ENCODE data around the gene ZNF571.
A peak's percentile ranks its signal among the peaks of the same experiment; 100 is the strongest.

ZNF571 gene

DNA sequence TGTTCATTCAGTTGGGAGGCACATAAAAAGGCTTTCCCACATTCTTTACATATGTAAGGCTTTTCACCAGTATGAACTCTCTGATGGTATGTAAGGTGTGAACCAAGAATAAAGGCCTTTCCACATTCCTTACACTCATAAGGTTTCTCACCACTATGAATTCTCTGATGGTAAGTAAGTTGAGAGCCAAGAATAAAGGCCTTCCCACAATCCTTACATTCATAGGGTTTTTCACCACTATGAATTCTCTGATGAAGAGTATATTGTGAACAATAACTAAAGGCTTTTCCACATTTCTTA lies 29.3 kb downstream of the ZNF571 start:
- H3K27ac ChIP-seq (ENCODE audit: insufficient read depth in 1 of 2, low read depth in 1 of 2, low read length in 2 of 2, poor library complexity in 1 of 2, severe bottlenecking in 2 of 2), result no peak overlapping the region
- H3K4me3 ChIP-seq (ENCODE audit: control insufficient read depth in 1 of 7, extremely low read depth in 1 of 7, insufficient read depth in 4 of 7, low read depth in 2 of 7, low read length in 6 of 7), result no peak overlapping the region
- no peak for DNase-seq
- peaks cover 32 to 88% (median 66%) of the 10 kb centered on the region in 5 experiments for H3K9me3 ChIP-seq (ENCODE audit: control extremely low read depth in 1 of 5, control insufficient read depth in 4 of 5, insufficient read depth in 2 of 5, low read depth in 1 of 5, low read length in 4 of 5)
- ChIA-PET CTCF (interaction anchor here (1.2 kb wide), 1 partner anchor 18 kb away, joined by 4 read pairs; no protein-coding TSS in a partner anchor), POLR2A (no interaction called here)
- H3K27me3 ChIP-seq (replicated peaks in 2 of 5; ENCODE audit: control insufficient read depth in 4 of 5, insufficient read depth in 5 of 5, low read length in 4 of 5), result no peaks in the 10 kb centered on the region
- no peaks in the 10 kb centered on the region for H3K4me1 ChIP-seq (ENCODE audit: control extremely low read depth in 1 of 4, control insufficient read depth in 4 of 4, insufficient read depth in 4 of 4, low read length in 3 of 4)
- H3K36me3 ChIP-seq (ENCODE audit: control insufficient read depth in 4 of 4, insufficient read depth in 4 of 4, low read length in 3 of 4), result peaks cover 24 to 72% (median 25%) of the 10 kb centered on the region in 4 experiments

- DNase-seq, result peak in 1 of 3 donors; percentile 8
- Histone ChIP-seq H3K4me1 (ENCODE audit: control extremely low read depth in 1 of 4, control insufficient read depth in 4 of 4, insufficient read depth in 4 of 4, low read length in 3 of 4) (no peaks in the 10 kb centered on the region), H3K4me3 (ENCODE audit: control insufficient read depth in 1 of 7, extremely low read depth in 1 of 7, insufficient read depth in 4 of 7, low read depth in 2 of 7, low read length in 6 of 7) (no peak overlapping the region), H3K36me3 (ENCODE audit: control insufficient read depth in 4 of 4, insufficient read depth in 4 of 4, low read length in 3 of 4) (peaks cover 19 to 73% (median 22%) of the 10 kb centered on the region in 4 experiments), H3K9me3 (ENCODE audit: control extremely low read depth in 1 of 5, control insufficient read depth in 4 of 5, insufficient read depth in 2 of 5, low read depth in 1 of 5, low read length in 4 of 5) (peaks cover 31 to 89% (median 61%) of the 10 kb centered on the region in 5 experiments), H3K27me3 (replicated peaks in 2 of 5; ENCODE audit: control insufficient read depth in 4 of 5, insufficient read depth in 5 of 5, low read length in 4 of 5) (no peaks in the 10 kb centered on the region), H3K27ac (ENCODE audit: insufficient read depth in 1 of 2, low read depth in 1 of 2, low read length in 2 of 2, poor library complexity in 1 of 2, severe bottlenecking in 2 of 2) (no peak overlapping the region)
- WGBS (ENCODE audit: insufficient coverage), result 100% methylated on average over 1 of the region's 7 CpGs
- ChIA-PET POLR2A (no interaction called here), CTCF (interaction anchor here (1.2 kb wide), 1 partner anchor 18 kb away, joined by 4 read pairs; no protein-coding TSS in a partner anchor)
Measured at GRCh38 chr19:37564624-37565369, 29.8 kb downstream of the ZNF571 start.

GRCh38 chr19:37563518-37563917 lies 31.1 kb downstream of the ZNF571 start:
- POLR2A ChIA-PET, result no interaction called here
- Histone ChIP-seq H3K27me3 (replicated peaks in 2 of 5; ENCODE audit: control insufficient read depth in 4 of 5, insufficient read depth in 5 of 5, low read length in 4 of 5) (no peaks in the 10 kb centered on the region), H3K36me3 (ENCODE audit: control insufficient read depth in 4 of 4, insufficient read depth in 4 of 4, low read length in 3 of 4) (peaks cover 15 to 74% (median 21%) of the 10 kb centered on the region in 4 experiments), H3K4me1 (ENCODE audit: control extremely low read depth in 1 of 4, control insufficient read depth in 4 of 4, insufficient read depth in 4 of 4, low read length in 3 of 4) (no peaks in the 10 kb centered on the region), H3K9me3 (ENCODE audit: control extremely low read depth in 1 of 5, control insufficient read depth in 4 of 5, insufficient read depth in 2 of 5, low read depth in 1 of 5, low read length in 4 of 5) (peaks cover 36 to 93% (median 60%) of the 10 kb centered on the region in 5 experiments), H3K4me3 (ENCODE audit: control insufficient read depth in 1 of 7, extremely low read depth in 1 of 7, insufficient read depth in 4 of 7, low read depth in 2 of 7, low read length in 6 of 7) (no peak overlapping the region), H3K27ac (ENCODE audit: insufficient read depth in 1 of 2, low read depth in 1 of 2, low read length in 2 of 2, poor library complexity in 1 of 2, severe bottlenecking in 2 of 2) (no peak overlapping the region)
- WGBS (ENCODE audit: insufficient coverage), result no CpG with 5 or more reads among the region's 3 CpGs
- CTCF ChIA-PET, result no interaction called here
- no peak for DNase-seq

- 5% methylated on average over 50 of the region's 65 CpGs for WGBS (ENCODE audit: insufficient coverage)
- Histone ChIP-seq H3K27me3 (replicated peaks in 2 of 5; ENCODE audit: control insufficient read depth in 4 of 5, insufficient read depth in 5 of 5, low read length in 4 of 5) (no peaks in the 10 kb centered on the region), H3K36me3 (ENCODE audit: control insufficient read depth in 4 of 4, insufficient read depth in 4 of 4, low read length in 3 of 4) (peaks cover 0 to 4% (median 2%) of the 10 kb centered on the region in 4 experiments), H3K4me3 (ENCODE audit: control insufficient read depth in 1 of 7, extremely low read depth in 1 of 7, insufficient read depth in 4 of 7, low read depth in 2 of 7, low read length in 6 of 7) (peak overlapping the region; percentile 74 to 97 (median 81)), H3K27ac (ENCODE audit: insufficient read depth in 1 of 2, low read depth in 1 of 2, low read length in 2 of 2, poor library complexity in 1 of 2, severe bottlenecking in 2 of 2) (peak overlapping the region; percentile 68 to 89), H3K9me3 (ENCODE audit: control extremely low read depth in 1 of 5, control insufficient read depth in 4 of 5, insufficient read depth in 2 of 5, low read depth in 1 of 5, low read length in 4 of 5) (peaks cover 1 to 71% (median 51%) of the 10 kb centered on the region in 5 experiments), H3K4me1 (ENCODE audit: control extremely low read depth in 1 of 4, control insufficient read depth in 4 of 4, insufficient read depth in 4 of 4, low read length in 3 of 4) (peaks cover 0 to 8% (median 5%) of the 10 kb centered on the region in 4 experiments)
- CTCF ChIA-PET, result interaction anchor here (0.7 to 1.2 kb wide), 3 partner anchors 29 to 122 kb away, joined by 3 to 4 read pairs (median 3); partner anchors contain the start of gene ZNF793
- peak; percentile 82 to 91 (median 91) for DNase-seq
- POLR2A ChIA-PET, result no interaction called here
Measured at GRCh38 chr19:37551129-37551993, 43.2 kb downstream of the ZNF571 start.

- CTCF ChIA-PET, result no interaction called here
- WGBS (ENCODE audit: insufficient coverage), result 94% methylated on average over 6 of the region's 7 CpGs
- Histone ChIP-seq H3K36me3 (ENCODE audit: control insufficient read depth in 4 of 4, insufficient read depth in 4 of 4, low read length in 3 of 4) (peaks cover 19 to 51% (median 40%) of the 10 kb centered on the region in 4 experiments), H3K27ac (ENCODE audit: insufficient read depth in 1 of 2, low read depth in 1 of 2, low read length in 2 of 2, poor library complexity in 1 of 2, severe bottlenecking in 2 of 2) (no peak overlapping the region), H3K9me3 (ENCODE audit: control extremely low read depth in 1 of 5, control insufficient read depth in 4 of 5, insufficient read depth in 2 of 5, low read depth in 1 of 5, low read length in 4 of 5) (peaks cover 23 to 84% (median 46%) of the 10 kb centered on the region in 5 experiments), H3K27me3 (replicated peaks in 2 of 5; ENCODE audit: control insufficient read depth in 4 of 5, insufficient read depth in 5 of 5, low read length in 4 of 5) (no peaks in the 10 kb centered on the region), H3K4me1 (ENCODE audit: control extremely low read depth in 1 of 4, control insufficient read depth in 4 of 4, insufficient read depth in 4 of 4, low read length in 3 of 4) (no peaks in the 10 kb centered on the region), H3K4me3 (ENCODE audit: control insufficient read depth in 1 of 7, extremely low read depth in 1 of 7, insufficient read depth in 4 of 7, low read depth in 2 of 7, low read length in 6 of 7) (peak overlapping the region in 2 of 7 experiments; percentile 3 to 10)
- no peak for DNase-seq
- POLR2A ChIA-PET, result no interaction called here
Measured at GRCh38 chr19:37537391-37537947, 57.1 kb downstream of the ZNF571 start.

DNA sequence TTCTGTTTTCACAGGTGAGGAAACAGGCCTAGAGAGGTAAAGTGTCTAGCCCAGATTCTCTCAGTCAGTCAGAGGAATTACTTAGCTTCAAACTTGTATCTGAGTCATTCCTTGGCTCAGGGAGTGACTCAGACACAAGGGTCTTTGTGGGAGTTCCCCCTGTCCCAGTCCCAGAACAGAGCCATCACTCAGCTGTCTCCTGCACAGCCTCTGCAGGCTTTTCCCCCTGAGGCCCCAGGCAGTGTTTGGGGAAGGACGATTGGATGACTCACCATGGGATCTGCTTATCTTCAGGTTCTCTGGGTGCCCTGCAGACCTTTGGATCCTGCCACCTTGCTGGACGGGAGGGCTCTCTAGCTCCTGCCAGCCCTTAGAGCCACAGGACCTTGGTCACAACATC lies 74.7 kb downstream of the ZNF571 start:
- H3K36me3 ChIP-seq (ENCODE audit: control insufficient read depth in 4 of 4, insufficient read depth in 4 of 4, low read length in 3 of 4), result peaks cover 13 to 69% (median 29%) of the 10 kb centered on the region in 4 experiments
- H3K9me3 ChIP-seq (ENCODE audit: control extremely low read depth in 1 of 5, control insufficient read depth in 4 of 5, insufficient read depth in 2 of 5, low read depth in 1 of 5, low read length in 4 of 5), result peaks cover 10 to 67% (median 38%) of the 10 kb centered on the region in 5 experiments
- no peak overlapping the region for H3K27ac ChIP-seq (ENCODE audit: insufficient read depth in 1 of 2, low read depth in 1 of 2, low read length in 2 of 2, poor library complexity in 1 of 2, severe bottlenecking in 2 of 2)
- no peaks in the 10 kb centered on the region for H3K27me3 ChIP-seq (replicated peaks in 2 of 5; ENCODE audit: control insufficient read depth in 4 of 5, insufficient read depth in 5 of 5, low read length in 4 of 5)
- H3K4me1 ChIP-seq (ENCODE audit: control extremely low read depth in 1 of 4, control insufficient read depth in 4 of 4, insufficient read depth in 4 of 4, low read length in 3 of 4), result no peaks in the 10 kb centered on the region
- CTCF ChIA-PET, result interaction anchor here (1.0 kb wide), 1 partner anchor 14 kb away, joined by 4 read pairs; the partner anchor contains the start of gene ZNF793
- DNase-seq, result peak in 1 of 3 donors; percentile 12
- WGBS (ENCODE audit: insufficient coverage), result 100% methylated on average over 2 of the region's 2 CpGs
- H3K4me3 ChIP-seq (ENCODE audit: control insufficient read depth in 1 of 7, extremely low read depth in 1 of 7, insufficient read depth in 4 of 7, low read depth in 2 of 7, low read length in 6 of 7), result no peak overlapping the region
- POLR2A ChIA-PET, result interaction anchor here (0.6 kb wide), 1 partner anchor 178 kb away, joined by 4 read pairs; no protein-coding TSS in a partner anchor
